ENCODE data around the gene HMGN2.

- TF ChIP-seq GATA2 (IDR thresholded peaks at IDR 0.05; ENCODE audit: low read depth, low read length), result no peak
- TF ChIP-seq GATA3 (IDR thresholded peaks at IDR 0.05; ENCODE audit: low read depth, low read length), result no peak
Measured at GRCh38 chr1:26470878-26471497, 1.3 kb upstream of the HMGN2 start.
